Measurements from ENCODE around the gene CPA5. TPM values are rescaled to one million over a fixed set of nuclear protein-coding genes. Genes with fewer than 3 reads are reported as not detected.

CPA5 gene
- total and polyA plus RNA-seq, 2 donors (not counting 3 experiments of a cell fraction or from before 2014, with no cell fraction given): not detected

DNA sequence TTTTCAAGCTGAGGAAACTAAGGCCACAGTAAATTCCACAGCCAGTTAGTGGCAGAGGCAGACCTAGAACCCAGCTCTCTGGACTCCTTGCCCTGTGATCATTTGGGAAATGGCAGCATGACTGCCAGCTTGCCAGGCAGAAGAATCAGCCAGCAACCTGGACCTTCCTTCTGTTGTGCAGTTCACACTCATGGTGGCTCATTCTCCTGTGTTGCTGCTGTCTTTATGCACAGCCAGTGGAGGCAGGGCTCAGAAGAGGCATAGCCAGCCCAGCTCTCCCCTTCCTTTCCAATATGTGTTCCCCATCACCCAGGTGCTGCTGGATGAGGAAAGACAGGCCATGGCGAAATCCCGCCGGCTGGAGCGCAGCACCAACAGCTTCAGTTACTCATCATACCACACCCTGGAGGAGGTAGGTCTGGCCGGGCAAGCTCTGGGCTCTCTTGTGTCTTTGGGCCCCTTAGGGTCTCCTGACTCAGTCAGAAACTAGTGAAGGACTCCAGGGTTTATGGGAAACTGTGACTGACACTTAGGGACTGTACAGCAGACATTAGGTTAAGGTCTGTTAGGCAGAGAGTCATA lies 14.8 kb downstream of the CPA5 start:
- Histone ChIP-seq H3K9me3 (replicated peaks; ENCODE audit: control insufficient read depth, insufficient read depth, low read length) (no peaks in the 10 kb centered on the region), H3K9ac (replicated peaks; ENCODE audit: extremely low read depth, insufficient read depth, low read length) (no peak overlapping the region), H3K27ac (ENCODE audit: insufficient read depth, low read depth, low read length) (no peak overlapping the region), H3K4me1 (ENCODE audit: control insufficient read depth, extremely low read depth, insufficient read depth, low read length) (peaks cover 4% of the 10 kb centered on the region), H3K36me3 (ENCODE audit: control insufficient read depth in 2 of 2, extremely low read depth in 1 of 2, insufficient read depth in 2 of 2, low read length in 2 of 2) (no peaks in the 10 kb centered on the region), H3K9me1 (replicated peaks; ENCODE audit: control insufficient read depth, extremely low read depth, insufficient read depth, low read length) (no peaks in the 10 kb centered on the region), H3K79me2 (ENCODE audit: control insufficient read depth, insufficient read depth, low read length) (no peaks in the 10 kb centered on the region), H3K4me3 (replicated peaks in 1 of 3; ENCODE audit: insufficient read depth in 1 of 3, low read depth in 1 of 3, low read length in 3 of 3) (no peak overlapping the region), H2AFZ (ENCODE audit: low read depth, low read length) (no peak overlapping the region), H3K27me3 (ENCODE audit: control insufficient read depth in 2 of 2, insufficient read depth in 2 of 2, low read length in 2 of 2) (no peaks in the 10 kb centered on the region), H4K20me1 (replicated peaks; ENCODE audit: control insufficient read depth, extremely low read depth, insufficient read depth, low read length) (no peaks in the 10 kb centered on the region), H3K4me2 (ENCODE audit: insufficient read depth, low read length) (no peak overlapping the region)
- DNase-seq (ENCODE audit: low read depth, low spot score): no peak
- TF ChIP-seq, protein P1, sequence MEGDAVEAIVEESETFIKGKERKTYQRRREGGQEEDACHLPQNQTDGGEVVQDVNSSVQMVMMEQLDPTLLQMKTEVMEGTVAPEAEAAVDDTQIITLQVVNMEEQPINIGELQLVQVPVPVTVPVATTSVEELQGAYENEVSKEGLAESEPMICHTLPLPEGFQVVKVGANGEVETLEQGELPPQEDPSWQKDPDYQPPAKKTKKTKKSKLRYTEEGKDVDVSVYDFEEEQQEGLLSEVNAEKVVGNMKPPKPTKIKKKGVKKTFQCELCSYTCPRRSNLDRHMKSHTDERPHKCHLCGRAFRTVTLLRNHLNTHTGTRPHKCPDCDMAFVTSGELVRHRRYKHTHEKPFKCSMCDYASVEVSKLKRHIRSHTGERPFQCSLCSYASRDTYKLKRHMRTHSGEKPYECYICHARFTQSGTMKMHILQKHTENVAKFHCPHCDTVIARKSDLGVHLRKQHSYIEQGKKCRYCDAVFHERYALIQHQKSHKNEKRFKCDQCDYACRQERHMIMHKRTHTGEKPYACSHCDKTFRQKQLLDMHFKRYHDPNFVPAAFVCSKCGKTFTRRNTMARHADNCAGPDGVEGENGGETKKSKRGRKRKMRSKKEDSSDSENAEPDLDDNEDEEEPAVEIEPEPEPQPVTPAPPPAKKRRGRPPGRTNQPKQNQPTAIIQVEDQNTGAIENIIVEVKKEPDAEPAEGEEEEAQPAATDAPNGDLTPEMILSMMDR (IDR thresholded peaks at IDR 0.05; ENCODE audit: extremely low read depth in 1 of 2, insufficient read depth in 1 of 2, low read depth in 1 of 2, low read length in 2 of 2): no peak
- TF ChIP-seq POLR2AphosphoS5 (IDR thresholded peaks at IDR 0.05; ENCODE audit: insufficient read depth, low read depth, low read length) (no peak), EZH2 (IDR thresholded peaks at IDR 0.05; ENCODE audit: borderline replicate concordance, low read depth, low read length, severe bottlenecking) (no peak), JUN (IDR thresholded peaks at IDR 0.05; ENCODE audit: borderline replicate concordance, insufficient read depth, insufficient read length, low read depth) (no peak), GATA2 (IDR thresholded peaks at IDR 0.05; ENCODE audit: insufficient read depth, insufficient read length, low read depth, low read length) (no peak), FOS (IDR thresholded peaks at IDR 0.05; ENCODE audit: borderline replicate concordance, insufficient read depth, low read length) (no peak), POLR2A (IDR thresholded peaks at IDR 0.05; ENCODE audit: low read depth, low read length) (no peak), MYC (IDR thresholded peaks at IDR 0.05; ENCODE audit: low read depth, low read length) (no peak)
- TF ChIP-seq, protein P2, sequence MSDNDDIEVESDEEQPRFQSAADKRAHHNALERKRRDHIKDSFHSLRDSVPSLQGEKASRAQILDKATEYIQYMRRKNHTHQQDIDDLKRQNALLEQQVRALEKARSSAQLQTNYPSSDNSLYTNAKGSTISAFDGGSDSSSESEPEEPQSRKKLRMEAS (IDR thresholded peaks at IDR 0.05; ENCODE audit: insufficient read depth, insufficient read length): no peak
- POLR2A ChIA-PET: no interaction called here
- FAIRE-seq: no peak
- CTCF ChIA-PET: no interaction called here
- intact Hi-C loops (cut with micrococcal nuclease) (no loop called here), dilution Hi-C loops (cut with MboI; ENCODE audit: extremely low pct_ligation_motif_present, low sequenced_read_pairs) (no loop called here)
- no TSS peak for BruUV-seq (replicated peaks)
